Measurements from ENCODE around the gene CCRL2.
"Not testable (repeated sequence)": the region's sequence is repeated elsewhere in the genome, so short reads cannot be mapped to it uniquely, and the experiment has no call there.

Gene CCRL2

DNA sequence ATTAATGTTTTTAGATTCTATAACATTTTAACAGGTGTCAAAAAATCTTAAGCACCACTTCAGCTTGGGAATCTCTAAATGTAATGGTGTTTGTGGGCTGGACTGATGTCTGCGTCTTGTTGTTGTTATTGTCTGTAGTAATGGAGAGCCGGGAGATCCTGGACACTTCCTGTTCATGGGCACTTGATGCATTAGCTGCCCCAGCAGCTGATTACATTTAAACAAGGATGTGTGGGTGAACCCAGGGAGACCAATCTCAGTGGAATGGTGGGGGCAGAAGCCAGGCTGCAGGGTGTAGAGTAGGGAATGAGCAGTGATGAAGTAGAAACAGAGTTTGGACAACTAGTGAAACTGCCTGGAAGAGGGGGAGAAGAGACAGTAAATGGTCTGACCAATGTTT lies 8.0 kb upstream of the CCRL2 start:
- TF ChIP-seq, protein P1, sequence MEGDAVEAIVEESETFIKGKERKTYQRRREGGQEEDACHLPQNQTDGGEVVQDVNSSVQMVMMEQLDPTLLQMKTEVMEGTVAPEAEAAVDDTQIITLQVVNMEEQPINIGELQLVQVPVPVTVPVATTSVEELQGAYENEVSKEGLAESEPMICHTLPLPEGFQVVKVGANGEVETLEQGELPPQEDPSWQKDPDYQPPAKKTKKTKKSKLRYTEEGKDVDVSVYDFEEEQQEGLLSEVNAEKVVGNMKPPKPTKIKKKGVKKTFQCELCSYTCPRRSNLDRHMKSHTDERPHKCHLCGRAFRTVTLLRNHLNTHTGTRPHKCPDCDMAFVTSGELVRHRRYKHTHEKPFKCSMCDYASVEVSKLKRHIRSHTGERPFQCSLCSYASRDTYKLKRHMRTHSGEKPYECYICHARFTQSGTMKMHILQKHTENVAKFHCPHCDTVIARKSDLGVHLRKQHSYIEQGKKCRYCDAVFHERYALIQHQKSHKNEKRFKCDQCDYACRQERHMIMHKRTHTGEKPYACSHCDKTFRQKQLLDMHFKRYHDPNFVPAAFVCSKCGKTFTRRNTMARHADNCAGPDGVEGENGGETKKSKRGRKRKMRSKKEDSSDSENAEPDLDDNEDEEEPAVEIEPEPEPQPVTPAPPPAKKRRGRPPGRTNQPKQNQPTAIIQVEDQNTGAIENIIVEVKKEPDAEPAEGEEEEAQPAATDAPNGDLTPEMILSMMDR (IDR thresholded peaks at IDR 0.05) = no peak
- DNase-seq = no peak
- no peak overlapping the region for H3K4me3 Mint-ChIP-seq
- no peaks in the 10 kb centered on the region for H3K36me3 Mint-ChIP-seq (ENCODE audit: low read depth)
- peaks cover 6% of the 10 kb centered on the region for H3K4me1 Mint-ChIP-seq
- H3K9me3 Mint-ChIP-seq = no peaks in the 10 kb centered on the region
- H3K27me3 Mint-ChIP-seq (ENCODE audit: low read depth, poor library complexity) = peaks cover 9% of the 10 kb centered on the region
- no peak overlapping the region for H3K27ac Mint-ChIP-seq

DNA sequence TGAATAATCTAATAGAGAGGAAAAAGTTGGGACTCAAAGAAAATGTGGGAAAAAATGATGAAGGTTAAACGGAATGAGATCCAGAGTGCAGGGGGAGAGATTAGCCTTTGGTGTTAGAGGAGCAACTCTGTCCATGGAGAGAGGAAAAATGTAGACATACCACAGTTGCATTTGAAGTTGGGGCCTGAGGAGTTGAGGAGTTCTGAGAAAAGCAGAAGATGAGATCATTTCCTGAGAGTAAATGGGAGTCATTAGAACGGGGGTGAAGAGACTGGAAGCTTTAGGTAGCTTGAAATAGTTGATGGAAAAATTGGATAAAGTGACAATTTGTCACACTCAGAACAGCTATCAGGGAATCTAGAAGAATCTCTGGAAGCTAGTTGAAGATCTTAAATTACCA lies 7.5 kb upstream of the CCRL2 start:
- DNase-seq = no peak
- no peaks in the 10 kb centered on the region for H3K9me3 Mint-ChIP-seq
- peaks cover 9% of the 10 kb centered on the region for H3K27me3 Mint-ChIP-seq (ENCODE audit: low read depth, poor library complexity)

DNA sequence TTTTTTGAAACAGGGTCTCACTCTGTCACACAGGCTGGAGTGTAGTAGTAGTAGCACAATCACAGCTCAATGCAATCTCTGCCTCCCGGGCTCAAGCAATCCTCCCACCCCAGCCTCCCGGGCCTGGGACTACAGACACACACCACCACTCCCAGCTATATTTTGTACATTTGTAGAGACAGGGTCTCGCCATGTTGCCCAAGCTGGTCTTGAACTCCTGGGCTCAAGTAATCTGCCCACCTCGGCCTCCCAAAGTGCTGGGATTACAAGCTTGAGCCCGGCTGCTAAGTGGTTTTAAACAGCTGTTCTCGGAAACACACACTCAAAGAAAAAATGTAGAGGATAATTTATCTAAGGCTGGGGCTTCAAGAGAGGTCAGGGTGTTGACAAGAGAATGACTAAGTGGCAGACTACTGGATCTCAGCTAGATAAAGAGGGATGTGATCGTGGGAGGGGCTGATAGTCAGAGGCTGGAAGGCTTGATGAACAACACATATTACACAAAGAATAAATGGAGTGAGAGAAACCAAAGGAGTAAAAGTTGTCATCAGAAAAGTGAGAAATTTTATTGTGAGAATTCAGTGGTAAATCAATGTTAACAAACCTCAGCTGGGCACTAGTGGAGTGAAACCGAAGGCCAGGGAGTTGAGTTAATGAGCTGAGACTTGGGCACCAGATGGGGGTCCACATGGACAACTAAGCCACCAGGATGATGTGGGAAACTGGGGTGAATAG lies 6.9 kb upstream of the CCRL2 start:
- TF ChIP-seq, protein P1 (IDR thresholded peaks at IDR 0.05) = no peak
- Mint-ChIP-seq H3K4me3 (no peak overlapping the region), H3K27me3 (ENCODE audit: low read depth, poor library complexity) (peaks cover 9% of the 10 kb centered on the region), H3K36me3 (ENCODE audit: low read depth) (no peaks in the 10 kb centered on the region), H3K27ac (no peak overlapping the region), H3K4me1 (peaks cover 15% of the 10 kb centered on the region), H3K9me3 (no peaks in the 10 kb centered on the region)
- no peak for DNase-seq

More for the DNA sequence above, 7.5 kb upstream of the CCRL2 start:
- H3K4me1 Mint-ChIP-seq = peaks cover 9% of the 10 kb centered on the region
- TF ChIP-seq, protein P1 (IDR thresholded peaks at IDR 0.05) = no peak
- no peak overlapping the region for H3K4me3 Mint-ChIP-seq
- H3K27ac Mint-ChIP-seq = no peak overlapping the region
- H3K36me3 Mint-ChIP-seq (ENCODE audit: low read depth) = no peaks in the 10 kb centered on the region

DNA sequence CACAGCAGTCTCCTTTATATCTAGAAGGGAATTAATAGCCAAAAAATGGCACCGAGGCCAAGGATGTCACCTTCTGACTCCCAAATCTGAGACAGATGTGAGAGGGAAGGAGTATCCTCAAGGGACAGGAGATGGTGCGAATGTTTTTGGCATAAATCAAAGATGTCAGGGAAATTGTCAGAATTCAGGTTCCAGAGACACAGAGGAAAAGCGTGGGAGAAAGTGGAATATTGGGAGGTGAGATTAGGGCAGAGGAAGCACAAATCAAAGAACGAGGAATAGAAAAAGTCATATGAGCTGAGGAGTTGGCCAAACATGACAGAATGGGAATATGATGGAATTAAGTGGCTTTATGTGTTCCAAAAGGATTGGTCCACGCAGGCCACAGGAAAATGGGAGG lies 6.2 kb upstream of the CCRL2 start:
- no peak for DNase-seq
- peaks cover 6% of the 10 kb centered on the region for H3K27me3 Mint-ChIP-seq (ENCODE audit: low read depth, poor library complexity)
- H3K4me1 Mint-ChIP-seq = peaks cover 22% of the 10 kb centered on the region
- H3K4me3 Mint-ChIP-seq = no peak overlapping the region
- no peaks in the 10 kb centered on the region for H3K36me3 Mint-ChIP-seq (ENCODE audit: low read depth)
- no peak overlapping the region for H3K27ac Mint-ChIP-seq
- TF ChIP-seq, protein P1 (IDR thresholded peaks at IDR 0.05) = no peak
- no peaks in the 10 kb centered on the region for H3K9me3 Mint-ChIP-seq

DNA sequence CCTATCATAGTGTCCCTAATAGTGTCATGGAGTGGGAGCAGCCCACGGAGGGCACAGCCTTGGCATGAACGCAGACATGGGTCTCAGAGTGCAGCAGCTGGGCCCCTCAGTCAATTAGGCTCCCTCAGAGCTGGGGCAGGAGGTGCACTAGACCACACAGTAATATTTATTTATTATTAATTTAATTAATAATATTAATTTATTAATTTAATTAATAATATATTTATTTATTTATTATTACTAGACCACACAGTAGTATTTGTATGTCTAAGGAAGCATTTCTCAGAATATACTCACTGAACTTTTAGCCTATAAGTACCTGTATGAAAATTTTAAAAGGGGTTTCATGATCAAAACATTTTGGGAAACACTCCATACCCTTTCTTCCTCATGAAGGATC lies 5.5 kb upstream of the CCRL2 start:
- peaks cover 27% of the 10 kb centered on the region for H3K4me1 Mint-ChIP-seq
- H3K27me3 Mint-ChIP-seq (ENCODE audit: low read depth, poor library complexity) = peaks cover 6% of the 10 kb centered on the region
- no peaks in the 10 kb centered on the region for H3K36me3 Mint-ChIP-seq (ENCODE audit: low read depth)
- H3K9me3 Mint-ChIP-seq = no peaks in the 10 kb centered on the region
- H3K4me3 Mint-ChIP-seq = no peak overlapping the region
- TF ChIP-seq, protein P1 (IDR thresholded peaks at IDR 0.05) = no peak
- DNase-seq = no peak
- no peak overlapping the region for H3K27ac Mint-ChIP-seq

DNA sequence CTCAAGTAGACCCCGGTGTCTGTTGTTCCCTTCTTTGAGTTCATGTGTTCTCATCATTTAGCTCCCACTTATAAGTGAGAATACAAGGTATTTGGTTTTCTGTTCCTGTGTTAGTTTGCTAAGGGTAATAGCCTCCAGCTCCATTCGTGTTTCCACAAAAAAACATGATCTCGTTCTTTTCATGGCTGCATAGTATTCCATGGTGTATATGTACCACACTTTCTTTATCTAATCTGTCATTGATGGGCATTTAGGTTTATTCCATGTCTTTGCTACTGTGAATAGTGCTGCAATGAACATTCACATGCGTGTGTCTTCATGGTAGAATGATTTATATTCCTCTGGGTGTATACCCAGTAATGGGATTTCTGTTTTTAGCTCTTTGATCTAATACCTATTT lies 4.2 kb upstream of the CCRL2 start:
- not testable (repeated sequence) for DNase-seq; H3K4me3 Mint-ChIP-seq; H3K9me3 Mint-ChIP-seq; H3K27ac Mint-ChIP-seq; H3K27me3 Mint-ChIP-seq (ENCODE audit: low read depth, poor library complexity); H3K36me3 Mint-ChIP-seq (ENCODE audit: low read depth)
- H3K4me1 Mint-ChIP-seq = peaks cover 41% of the 10 kb centered on the region
